H54 (cell line): Measurements from ENCODE around the gene TMEM52B.
"Not testable (repeated sequence)": the region's sequence is repeated elsewhere in the genome, so short reads cannot be mapped to it uniquely, and the experiment has no call there.

Experiments
- DNase-seq: peaks from one replicate; pipeline ENCODE4 v3.0.0; 2011; ENCODE audit warnings: low spot score, mixed read lengths; ENCODE audit not compliant: insufficient read length
- FAIRE-seq: peaks from 3 replicates; lab custom pipeline; 2011; peaks lifted over from hg19 to GRCh38; lab: Jason Lieb, UNC
- POLR2A ChIP-seq: IDR thresholded peaks from 2 replicates; pipeline ENCODE4 v1.6.1; 2011; ENCODE audit warnings: low read depth, mild to moderate bottlenecking, low read length

Gene TMEM52B

GRCh38 chr12:10184261-10184843, 5.5 kb downstream of the TMEM52B start:
- DNase-seq (no peak), FAIRE-seq (no peak)
- no peak for TF ChIP-seq POLR2A

DNA sequence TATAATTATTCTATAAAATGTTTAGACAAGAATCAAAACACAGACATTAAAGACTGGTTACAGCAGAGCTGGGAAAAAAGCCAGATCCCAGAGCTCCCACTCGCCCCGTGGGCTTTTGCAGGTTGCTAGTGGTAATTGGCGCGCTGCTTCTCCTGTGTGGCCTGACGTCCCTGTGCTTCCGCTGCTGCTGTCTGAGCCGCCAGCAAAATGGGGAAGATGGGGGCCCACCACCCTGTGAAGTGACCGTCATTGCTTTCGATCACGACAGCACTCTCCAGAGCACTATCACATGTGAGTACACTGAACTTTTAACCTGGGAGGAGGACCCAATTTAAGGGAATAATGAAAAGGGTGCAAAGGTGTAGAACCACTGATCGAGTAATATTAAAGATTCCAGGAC, 7.5 kb downstream of the TMEM52B start:
- FAIRE-seq (no peak), DNase-seq (no peak)
- no peak for TF ChIP-seq POLR2A

DNA sequence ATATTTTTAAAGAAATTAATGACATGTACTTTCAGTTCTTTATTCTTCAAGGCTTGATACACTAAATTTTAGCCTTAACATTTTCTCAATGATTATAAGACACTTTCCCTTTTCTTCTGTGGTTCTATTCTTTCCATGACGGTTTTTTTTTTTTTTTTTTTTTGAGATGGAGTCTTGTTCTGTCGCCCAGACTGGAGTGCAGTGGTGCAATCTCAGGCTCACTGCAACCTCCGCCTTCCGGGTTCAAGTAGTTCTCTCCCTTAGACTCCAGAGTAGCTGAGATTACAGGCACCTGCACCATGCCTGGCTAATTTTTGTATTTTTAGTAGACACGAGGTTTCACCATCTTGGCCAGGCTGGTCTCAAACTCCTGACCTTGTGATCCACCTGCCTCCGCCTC, 8.1 kb downstream of the TMEM52B start:
- DNase-seq, FAIRE-seq: not testable (repeated sequence)

- no peak for TF ChIP-seq POLR2A
- no peak for FAIRE-seq
- DNase-seq, result no peak
Observed at GRCh38 chr12:10189653-10190052, 10.8 kb downstream of the TMEM52B start.

- TF ChIP-seq POLR2A, result no peak
- peak; percentile 30 for DNase-seq
- FAIRE-seq, result peak; percentile 84
Observed at GRCh38 chr12:10190558-10191388, 11.9 kb downstream of the TMEM52B start.

DNA sequence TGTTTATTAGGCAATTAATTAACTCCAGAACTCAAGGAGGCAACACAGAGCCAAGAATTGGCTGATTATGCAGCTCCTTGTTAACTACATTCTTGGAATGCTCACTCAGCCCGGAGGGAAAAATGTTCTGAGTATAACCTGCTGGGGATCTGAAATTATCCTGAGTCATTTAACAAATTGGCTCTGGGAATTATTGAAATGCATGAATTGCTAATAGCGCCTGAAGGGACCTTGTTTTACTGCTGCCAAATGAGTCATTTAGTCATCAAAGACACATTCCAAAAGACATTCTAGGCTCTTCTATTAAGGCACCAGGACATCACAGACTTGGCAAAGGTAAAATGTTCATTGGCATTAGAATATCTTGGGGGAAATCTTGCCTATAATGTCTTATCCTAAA, 13.0 kb downstream of the TMEM52B start:
- DNase-seq (no peak), FAIRE-seq (no peak)
- TF ChIP-seq POLR2A, result no peak

DNA sequence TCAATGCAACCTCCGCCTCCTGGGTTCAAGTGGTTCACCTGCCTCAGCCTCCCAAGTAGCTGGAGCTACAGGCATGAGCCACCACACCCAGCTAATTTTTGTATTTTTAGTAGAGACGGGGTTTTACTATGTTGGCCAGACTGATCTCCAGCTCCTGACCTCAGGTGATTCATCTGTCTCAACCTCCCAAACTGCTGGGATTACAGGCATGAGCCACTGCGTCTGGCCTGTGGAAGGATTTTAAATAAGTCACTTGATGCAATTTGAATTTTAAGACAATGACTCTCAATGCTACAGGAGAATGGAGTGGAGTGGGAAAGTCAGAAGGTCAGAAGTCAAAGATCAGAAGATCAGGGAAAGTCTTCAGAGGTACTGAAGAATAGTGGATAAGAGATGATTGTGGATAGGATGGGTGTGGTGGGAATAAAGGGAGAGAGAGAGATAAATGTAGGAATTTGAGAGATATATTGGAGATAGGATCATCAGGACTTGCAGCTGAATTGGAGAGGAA, 15.4 kb downstream of the TMEM52B start:
- no peak for TF ChIP-seq POLR2A
- FAIRE-seq, result no peak
- DNase-seq, result no peak

- no peak for DNase-seq
- no peak for FAIRE-seq
- TF ChIP-seq POLR2A, result no peak
Observed at GRCh38 chr12:10196210-10196609, 17.4 kb downstream of the TMEM52B start.

DNA sequence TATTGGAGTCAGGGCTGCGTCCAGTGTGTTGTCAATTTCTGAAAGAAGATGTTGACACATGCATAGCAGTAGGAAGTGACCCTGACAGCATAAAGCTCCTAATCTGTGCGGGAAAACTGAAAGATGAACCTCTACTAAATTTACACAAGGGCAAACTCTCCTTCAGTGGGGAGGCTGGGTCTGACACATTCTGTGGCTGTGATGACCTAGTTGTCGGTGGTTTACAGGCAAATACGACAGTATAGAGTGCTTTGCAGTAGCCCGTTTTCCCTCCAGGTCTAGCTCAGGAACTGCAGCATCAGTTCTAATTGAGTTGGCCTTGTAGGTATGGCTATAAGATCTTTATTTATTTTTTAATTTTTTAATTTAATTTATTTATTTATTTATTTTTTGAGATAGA, 19.0 kb downstream of the TMEM52B start:
- FAIRE-seq (no peak), DNase-seq (no peak)
- TF ChIP-seq POLR2A, result no peak

DNA sequence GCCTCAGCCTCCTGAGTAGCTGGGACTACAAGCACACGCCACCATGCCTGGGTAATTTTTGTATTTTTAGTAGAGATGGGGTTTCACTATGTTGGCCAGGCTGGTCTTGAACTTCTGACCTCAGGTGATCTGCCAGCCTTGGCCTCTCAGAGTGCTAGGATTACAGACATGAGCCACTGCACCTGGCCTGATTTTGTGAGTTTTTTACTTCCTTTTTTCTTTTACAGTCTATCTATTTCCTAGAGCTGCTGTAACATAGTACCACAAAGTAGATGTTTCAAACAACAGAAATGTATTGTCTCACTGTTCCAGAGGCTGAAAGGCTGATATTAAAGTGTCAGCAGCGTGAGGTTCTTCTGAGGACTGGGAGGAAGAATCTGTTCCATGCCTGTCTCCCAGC, 25.7 kb downstream of the TMEM52B start:
- not testable (repeated sequence) for DNase-seq, FAIRE-seq

DNA sequence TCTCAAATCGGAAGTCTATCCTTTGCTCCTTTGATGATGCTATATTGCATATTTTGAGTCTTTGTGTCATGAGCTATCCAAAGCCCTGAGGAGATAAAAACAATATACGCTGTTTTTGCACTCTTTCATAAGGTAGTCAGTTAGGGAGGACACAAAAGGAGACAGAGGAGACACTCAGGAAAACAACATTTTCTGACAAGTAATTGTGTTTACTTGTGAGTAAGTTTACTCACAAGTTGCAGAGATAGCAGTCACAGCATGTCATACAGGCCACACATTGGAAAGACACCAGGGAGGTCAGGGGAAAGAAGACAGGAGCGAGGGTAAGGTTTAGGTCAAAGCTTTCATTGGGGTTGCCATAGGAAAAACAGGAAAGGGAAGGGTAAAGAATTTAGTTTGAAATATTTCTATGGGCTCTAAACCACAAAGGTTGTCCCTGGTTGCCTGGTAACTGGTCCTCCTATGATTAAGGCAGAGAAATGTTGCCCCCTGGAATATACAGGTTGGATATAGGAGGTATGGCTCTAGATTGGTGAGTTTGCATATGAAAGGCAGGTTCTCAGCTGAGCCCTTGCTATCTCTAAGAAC, 26.5 kb downstream of the TMEM52B start:
- no peak for TF ChIP-seq POLR2A
- FAIRE-seq (no peak), DNase-seq (no peak)

- TF ChIP-seq POLR2A, result no peak
- FAIRE-seq, result no peak
- DNase-seq, result no peak
Observed at GRCh38 chr12:10207136-10207535, 28.3 kb downstream of the TMEM52B start.

DNA sequence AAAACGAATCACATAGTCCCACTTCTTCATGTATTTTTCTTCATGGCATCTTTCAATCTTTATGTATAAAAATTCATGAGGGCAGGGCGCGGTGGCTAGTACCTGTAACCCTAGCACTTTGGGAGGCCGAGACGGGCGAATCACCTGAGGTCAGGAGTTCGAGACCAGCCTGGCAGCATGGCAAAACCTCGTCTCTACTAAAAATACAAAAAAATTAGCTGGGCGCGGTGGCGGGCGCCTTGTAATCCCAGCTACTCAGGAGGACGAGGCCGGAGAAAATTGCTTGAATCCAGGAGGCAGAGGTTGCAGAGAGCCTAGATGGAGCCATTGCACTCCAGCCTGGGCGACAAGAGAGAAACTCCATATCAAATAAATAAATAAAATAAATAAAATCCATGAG, 31.4 kb downstream of the TMEM52B start:
- no peak for TF ChIP-seq POLR2A
- DNase-seq, result no peak
- FAIRE-seq, result no peak

DNA sequence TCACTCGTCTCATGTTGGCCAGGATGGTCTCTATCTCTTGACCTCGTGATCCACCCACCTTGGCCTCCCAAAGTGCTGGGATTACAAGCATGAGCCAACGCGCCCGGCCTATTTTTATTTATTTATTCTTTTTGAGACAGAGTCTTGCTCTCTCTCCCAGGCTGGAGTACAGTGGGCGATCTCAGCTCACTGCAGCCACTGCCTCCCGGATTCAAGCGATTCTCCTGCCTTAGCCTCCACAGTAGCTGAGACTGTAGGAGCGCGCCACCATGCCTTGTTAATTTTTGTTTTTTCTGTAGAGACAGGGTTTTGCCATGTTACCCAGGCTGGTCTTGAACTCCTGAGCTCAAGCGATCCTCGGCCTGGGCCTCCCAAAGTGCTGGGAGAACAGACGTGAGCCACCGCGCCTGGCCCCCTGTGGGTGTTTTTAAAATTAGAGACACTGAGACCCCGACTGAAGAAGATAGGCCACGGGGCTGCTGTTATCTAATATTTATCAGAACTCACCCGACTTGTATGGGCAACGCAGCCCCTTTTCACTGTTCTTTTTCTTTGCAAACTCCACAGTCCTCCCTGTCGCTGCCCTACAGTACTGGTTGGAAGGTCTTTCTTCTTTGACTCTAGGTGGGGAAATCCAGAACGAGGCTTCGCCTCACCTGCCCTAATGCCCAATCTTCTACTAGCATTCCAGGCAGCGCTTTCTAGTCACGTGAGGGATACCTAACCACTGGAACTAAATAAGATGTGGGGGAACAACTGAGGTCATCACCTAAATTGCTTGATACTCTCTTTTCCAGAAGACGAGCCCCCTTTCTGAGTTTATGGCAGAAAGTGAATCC, 32.5 kb downstream of the TMEM52B start:
- TF ChIP-seq POLR2A, result no peak
- FAIRE-seq (no peak), DNase-seq (no peak)
